Coronary artery (tissue), 2 donors: Measurements from ENCODE around the gene SCGB1C2.
"Not testable (repeated sequence)": the region's sequence is repeated elsewhere in the genome, so short reads cannot be mapped to it uniquely, and the experiment has no call there.

Experiments used
- DNase-seq: peaks from one replicate; pipeline ENCODE4 v3.0.0-alpha.2; 2017; ENCODE audit warnings: low spot score
- H3K27ac ChIP-seq, 2 donors: fragments of 200-600 bp; sonication (generic); one replicate each; pipeline ENCODE4 v1.5.1; 2016 to 2019
- H3K4me3 ChIP-seq: fragments of 200-600 bp; sonication (generic); 2 replicates; pipeline ENCODE4 v1.5.1; 2016; ENCODE audit warnings: mild to moderate bottlenecking, moderate library complexity
- CTCF ChIP-seq: fragments of 200-600 bp; sonication (generic); IDR thresholded peaks from one replicate; pipeline ENCODE4 v1.5.1; 2019; ENCODE audit warnings: antibody characterized with exemption

The SCGB1C2 gene

DNA sequence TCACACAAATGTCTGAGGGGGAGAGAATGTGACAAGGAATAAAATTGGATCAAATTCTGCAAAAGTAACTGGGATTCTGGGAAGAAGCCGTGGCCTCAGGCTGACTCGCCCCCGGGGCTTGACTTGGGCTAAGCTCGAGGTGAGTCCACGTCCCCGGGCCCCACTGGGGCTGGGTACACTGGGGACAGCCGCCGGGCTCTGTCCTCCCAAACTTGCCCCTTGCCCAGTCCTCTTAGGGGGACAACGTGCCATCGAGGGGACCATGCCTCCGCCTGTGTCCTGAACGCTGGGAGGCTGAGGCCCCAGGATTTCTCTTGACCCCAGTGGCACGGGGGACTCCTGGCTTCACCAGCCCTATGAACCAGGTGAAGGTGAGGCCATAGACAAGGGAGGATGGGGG, 23.0 kb downstream of the SCGB1C2 start:
- TF ChIP-seq CTCF = no peak
- H3K27ac ChIP-seq = no peak overlapping the region
- DNase-seq = no peak
- H3K4me3 ChIP-seq = no peak overlapping the region

DNA sequence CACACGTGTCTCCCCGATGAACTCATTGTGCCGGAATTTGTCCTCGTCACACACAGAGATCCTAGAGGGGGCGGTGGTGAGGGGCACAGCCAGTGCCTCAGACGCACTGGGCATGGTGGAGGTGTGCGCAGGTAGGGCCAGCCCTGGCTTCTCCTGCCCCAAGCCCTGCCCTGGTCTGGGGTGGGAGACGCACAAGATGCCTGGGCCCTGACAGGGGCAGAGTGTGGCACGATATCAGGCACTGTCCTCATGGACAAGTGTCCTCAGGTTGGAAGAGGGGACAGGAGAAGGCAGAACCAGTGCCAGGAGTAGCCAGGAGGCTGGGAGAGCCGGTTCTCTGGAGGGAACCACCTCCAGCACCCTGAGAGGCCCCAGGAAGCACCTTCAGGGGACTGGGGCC, 24.1 kb downstream of the SCGB1C2 start:
- no peak for TF ChIP-seq CTCF
- no peak overlapping the region for H3K4me3 ChIP-seq
- H3K27ac ChIP-seq = no peak overlapping the region
- no peak for DNase-seq

- no peak for TF ChIP-seq CTCF
- Histone ChIP-seq H3K4me3 (no peak overlapping the region), H3K27ac (no peak overlapping the region)
- no peak for DNase-seq
Observed at GRCh38 chr17:162689-163088, 25.3 kb downstream of the SCGB1C2 start.

DNA sequence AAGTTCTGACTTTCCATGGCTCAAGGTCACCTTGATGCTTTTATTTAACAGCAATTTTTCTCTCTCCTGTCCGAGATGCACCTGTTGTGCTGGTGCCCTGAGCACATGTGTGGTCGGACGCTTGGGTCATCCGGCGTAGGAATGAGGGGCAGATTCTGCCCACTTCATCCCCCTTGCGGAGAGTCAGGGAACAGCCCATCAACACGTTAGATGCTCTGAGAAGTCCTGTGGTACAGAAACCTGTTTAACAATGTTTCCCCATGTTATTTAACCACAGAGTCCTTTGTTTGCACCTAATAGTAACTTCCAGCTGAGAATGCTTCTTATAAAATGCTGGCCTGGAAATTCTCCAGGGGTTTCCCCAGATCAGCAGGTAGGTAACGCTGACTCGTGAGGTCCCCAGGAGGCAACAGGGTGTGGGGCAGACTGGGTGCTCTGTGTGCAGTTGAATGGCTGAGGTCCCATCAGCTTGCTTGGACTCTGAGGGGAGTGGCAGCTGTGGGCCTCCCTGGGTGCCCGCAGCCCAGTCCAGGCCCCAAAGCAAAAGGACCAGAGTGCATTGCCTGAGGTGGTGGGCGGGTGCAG, 26.2 kb downstream of the SCGB1C2 start:
- H3K27ac ChIP-seq = no peak overlapping the region
- DNase-seq = no peak
- H3K4me3 ChIP-seq = no peak overlapping the region
- no peak for TF ChIP-seq CTCF

- H3K4me3 ChIP-seq = no peak overlapping the region
- no peak for DNase-seq
- TF ChIP-seq CTCF = peak; percentile 9
- no peak overlapping the region for H3K27ac ChIP-seq
Observed at GRCh38 chr17:164303-165235, 27.2 kb downstream of the SCGB1C2 start.

DNA sequence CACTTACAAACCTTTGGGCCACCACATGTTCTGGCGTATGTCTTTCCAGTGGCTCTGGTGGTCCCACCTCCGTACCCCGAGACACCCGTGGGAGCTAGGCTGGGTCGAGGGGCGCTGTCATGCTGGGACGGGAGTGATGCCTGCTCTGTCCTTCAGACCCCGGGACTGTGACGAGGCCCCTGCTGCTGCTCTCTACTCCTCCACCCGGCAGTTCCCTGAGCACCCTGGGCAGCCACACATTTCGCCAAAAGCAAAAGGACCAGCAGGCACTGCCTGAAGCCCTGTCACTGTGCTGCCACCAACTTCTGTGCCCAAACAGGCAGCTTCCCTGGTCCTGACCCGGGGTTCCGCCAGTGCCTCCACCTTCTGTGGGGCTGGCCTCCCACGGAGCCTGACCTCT, 28.6 kb downstream of the SCGB1C2 start:
- no peak for DNase-seq
- H3K4me3 ChIP-seq = no peak overlapping the region
- no peak overlapping the region for H3K27ac ChIP-seq
- TF ChIP-seq CTCF = no peak

- not testable (repeated sequence) for H3K4me3 ChIP-seq, DNase-seq, H3K27ac ChIP-seq
Observed at GRCh38 chr17:168614-169013, 31.2 kb downstream of the SCGB1C2 start.
